GM21717 (cell line): Measurements from ENCODE around the gene KRT85.

Experiments
- ATAC-seq: cut with Tn5 transposase; IDR thresholded peaks from one replicate; pipeline ENCODE4 v1.9.1; 2021; ENCODE audit warnings: mild to moderate bottlenecking, moderate library complexity; ENCODE audit not compliant: unreplicated experiment

The KRT85 gene

GRCh38 chr12:52395761-52396434 is 28.6 kb upstream of the KRT85 start:
- ATAC-seq, result no peak

- no peak for ATAC-seq
Observed at GRCh38 chr12:52394836-52395405, 27.6 kb upstream of the KRT85 start.

- no peak for ATAC-seq
Observed at GRCh38 chr12:52392465-52393007, 25.3 kb upstream of the KRT85 start.

GRCh38 chr12:52391618-52392002 is 24.3 kb upstream of the KRT85 start:
- ATAC-seq, result no peak

GRCh38 chr12:52390739-52391617 is 23.7 kb upstream of the KRT85 start:
- no peak for ATAC-seq

- ATAC-seq, result no peak
Observed at GRCh38 chr12:52389313-52390207, 22.3 kb upstream of the KRT85 start.

- no peak for ATAC-seq
Observed at GRCh38 chr12:52387859-52388258, 20.6 kb upstream of the KRT85 start.

- no peak for ATAC-seq
Observed at GRCh38 chr12:52385226-52385702, 18.0 kb upstream of the KRT85 start, which contains the start of gene KRT84. Gene KRT84 (minus strand): TSS chr12:52385652. CDS start chr12:52385585, 67 bp downstream.

GRCh38 chr12:52383331-52383730 is 16.1 kb upstream of the KRT85 start:
- no peak for ATAC-seq

- no peak for ATAC-seq
Observed at GRCh38 chr12:52382854-52383253, 15.6 kb upstream of the KRT85 start.

- no peak for ATAC-seq
Observed at GRCh38 chr12:52381206-52381605, 13.9 kb upstream of the KRT85 start.

GRCh38 chr12:52380271-52380694 is 13.0 kb upstream of the KRT85 start:
- ATAC-seq, result no peak

- no peak for ATAC-seq
Observed at GRCh38 chr12:52379536-52379935, 12.3 kb upstream of the KRT85 start.

- no peak for ATAC-seq
Observed at GRCh38 chr12:52378091-52378490, 10.8 kb upstream of the KRT85 start.

GRCh38 chr12:52377266-52377665 is 10.0 kb upstream of the KRT85 start:
- no peak for ATAC-seq

GRCh38 chr12:52372216-52373154 is 5.2 kb upstream of the KRT85 start:
- no peak for ATAC-seq

GRCh38 chr12:52371716-52372115 is 4.4 kb upstream of the KRT85 start:
- ATAC-seq, result no peak

- ATAC-seq, result no peak
Observed at GRCh38 chr12:52370926-52371608, 3.8 kb upstream of the KRT85 start.

- ATAC-seq, result no peak
Observed at GRCh38 chr12:52369809-52370208, 2.5 kb upstream of the KRT85 start.
